SIG-M5 treated with dmso at 0.1 percent for 504 hours (cell line): Measurements from ENCODE around the gene WASHC2A.
"Not testable (repeated sequence)": the region's sequence is repeated elsewhere in the genome, so short reads cannot be mapped to it uniquely, and the experiment has no call there.

Experiments
- DNase-seq: peaks from one replicate; lab custom pipeline; 2025; ENCODE audit not compliant: unreplicated experiment; lab: John Stamatoyannopoulos, UW

WASHC2A gene

GRCh38 chr10:50132841-50133240, 65.1 kb downstream of the WASHC2A start:
- DNase-seq = not testable (repeated sequence)

- not testable (repeated sequence) for DNase-seq
Observed at GRCh38 chr10:50143512-50144174, 75.9 kb downstream of the WASHC2A start.

GRCh38 chr10:50145575-50145974, 77.8 kb downstream of the WASHC2A start:
- DNase-seq = not testable (repeated sequence)

GRCh38 chr10:50152792-50153272, 85.1 kb downstream of the WASHC2A start:
- DNase-seq = no peak

GRCh38 chr10:50157868-50158267, 90.1 kb downstream of the WASHC2A start:
- DNase-seq = not testable (repeated sequence)

GRCh38 chr10:50159856-50160255, 92.1 kb downstream of the WASHC2A start:
- not testable (repeated sequence) for DNase-seq

GRCh38 chr10:50165038-50165437, 97.3 kb downstream of the WASHC2A start:
- DNase-seq = not testable (repeated sequence)

- not testable (repeated sequence) for DNase-seq
Observed at GRCh38 chr10:50167833-50168232, 100.1 kb downstream of the WASHC2A start.

GRCh38 chr10:50169506-50169905, 101.8 kb downstream of the WASHC2A start:
- DNase-seq = not testable (repeated sequence)

GRCh38 chr10:50174788-50175525, 107.2 kb downstream of the WASHC2A start:
- not testable (repeated sequence) for DNase-seq
